Fibroblast of skin of right quadriceps (primary cell): ENCODE measurements around the gene PSMB4.
A peak's percentile ranks its signal among the peaks of the same experiment; 100 is the strongest.
"Not testable (repeated sequence)": the region's sequence is repeated elsewhere in the genome, so short reads cannot be mapped to it uniquely, and the experiment has no call there.

Experiments
- DNase-seq: peaks from one replicate; pipeline ENCODE4 v3.0.0-alpha.2; 2013

PSMB4 gene

GRCh38 chr1:151399324-151400171, at the start of gene PSMB4:
Gene PSMB4, plus strand, starts transcription at chr1:151399573. Its CDS starts 15 bp downstream, at chr1:151399588.
- peak; percentile 92 for DNase-seq

- DNase-seq = not testable (repeated sequence)
These were observed 49.0 kb upstream of the PSMB4 start for GRCh38 chr1:151350323-151350722.

- peak; percentile 17 for DNase-seq
These were observed 47.2 kb upstream of the PSMB4 start for GRCh38 chr1:151352021-151352718.

GRCh38 chr1:151356696-151357095, 42.7 kb upstream of the PSMB4 start:
- DNase-seq = no peak

GRCh38 chr1:151361883-151362282, 37.5 kb upstream of the PSMB4 start:
- DNase-seq = no peak

GRCh38 chr1:151362308-151363155, 36.8 kb upstream of the PSMB4 start:
- DNase-seq = no peak

GRCh38 chr1:151364996-151365395, 34.4 kb upstream of the PSMB4 start:
- no peak for DNase-seq

- no peak for DNase-seq
These were observed 31.5 kb upstream of the PSMB4 start for GRCh38 chr1:151367658-151368392.

GRCh38 chr1:151368393-151369301, 30.7 kb upstream of the PSMB4 start:
- DNase-seq = no peak

GRCh38 chr1:151369302-151369610, 30.1 kb upstream of the PSMB4 start:
- DNase-seq = no peak

GRCh38 chr1:151369621-151370048, 29.7 kb upstream of the PSMB4 start:
- DNase-seq = no peak

GRCh38 chr1:151370211-151370911, 29.0 kb upstream of the PSMB4 start:
- no peak for DNase-seq

GRCh38 chr1:151371370-151372057, 27.9 kb upstream of the PSMB4 start:
- peak; percentile 35 for DNase-seq

- DNase-seq = peak; percentile 61
These were observed 27.1 kb upstream of the PSMB4 start, which contains the start of gene SELENBP1 for GRCh38 chr1:151372058-151372934. Gene SELENBP1, minus strand, starts transcription at chr1:151372705. Its CDS starts 64 bp downstream, at chr1:151372641.

GRCh38 chr1:151373196-151373595, 26.2 kb upstream of the PSMB4 start:
- no peak for DNase-seq

- DNase-seq = no peak
These were observed 22.1 kb upstream of the PSMB4 start for GRCh38 chr1:151377150-151377884.

GRCh38 chr1:151384584-151384983, 14.8 kb upstream of the PSMB4 start:
- DNase-seq = no peak

GRCh38 chr1:151386002-151386401, 13.4 kb upstream of the PSMB4 start:
- DNase-seq = no peak
